ENCODE measurements around the gene MAGI2.
"Not testable (repeated sequence)": the region's sequence is repeated elsewhere in the genome, so short reads cannot be mapped to it uniquely, and the experiment has no call there.

GRCh38 chr7:78503301-78503700 lies 950.2 kb downstream of the MAGI2 start:
- TF ChIP-seq EZH2 (IDR thresholded peaks at IDR 0.05; ENCODE audit: insufficient read depth, poor library complexity, severe bottlenecking); EZH2phosphoT487 (IDR thresholded peaks at IDR 0.05; ENCODE audit: insufficient read depth, low read depth): not testable (repeated sequence)
